Measurements from ENCODE around the gene COA1. TPM values are rescaled to one million over a fixed set of nuclear protein-coding genes. Genes with fewer than 3 reads are reported as not detected.

COA1 gene
- total RNA-seq, 2 donors from 2014 or later = 104 to 144 TPM

GRCh38 chr7:43593010-43593409, 136.3 kb downstream of the COA1 start:
- Mint-ChIP-seq H3K4me3 (no peak overlapping the region), H3K4me1 (peaks cover 7% of the 10 kb centered on the region), H3K27me3 (ENCODE audit: insufficient read depth) (no peaks in the 10 kb centered on the region), H3K9me3 (no peaks in the 10 kb centered on the region), H3K36me3 (ENCODE audit: low read depth) (peaks cover 10% of the 10 kb centered on the region), H3K27ac (no peak overlapping the region)
- H3K9ac ChIP-seq (ENCODE audit: extremely low read depth, low read length, poor library complexity, severe bottlenecking) = no peak overlapping the region
- H3K36me3 ChIP-seq (ENCODE audit: control insufficient read depth, insufficient read depth, low read length) = peaks cover 13% of the 10 kb centered on the region
- no peaks in the 10 kb centered on the region for H3K9me3 ChIP-seq (ENCODE audit: control insufficient read depth, low read length)
- no peak overlapping the region for H3K27ac ChIP-seq (ENCODE audit: low read depth, low read length)
- WGBS, 2 experiments (ENCODE audit: insufficient coverage in 1 of 2, insufficient read length in 1 of 2) = 90 to 100% methylated on average over 1 of the region's 1 CpG
- H3K4me1 ChIP-seq (ENCODE audit: control insufficient read depth, insufficient read depth, low read length) = no peaks in the 10 kb centered on the region
- no peak for TF ChIP-seq CTCF (conservative IDR thresholded peaks at IDR 0.05)
- H3K4me3 ChIP-seq (ENCODE audit: low read length) = no peak overlapping the region
- DNase-seq = no peak
- H3K27me3 ChIP-seq (ENCODE audit: control insufficient read depth, insufficient read depth, low read length, poor library complexity, severe bottlenecking) = no peaks in the 10 kb centered on the region

GRCh38 chr7:43592326-43592725, 137.0 kb downstream of the COA1 start:
- 88% methylated on average over 1 of the region's 3 CpGs; no CpG with 5 or more reads in 1 of the 2 experiments for WGBS, 2 experiments (ENCODE audit: insufficient coverage in 1 of 2, insufficient read length in 1 of 2)
- Mint-ChIP-seq H3K27me3 (ENCODE audit: insufficient read depth) (no peaks in the 10 kb centered on the region), H3K9me3 (no peaks in the 10 kb centered on the region), H3K4me3 (no peak overlapping the region), H3K27ac (no peak overlapping the region), H3K36me3 (ENCODE audit: low read depth) (peaks cover 8% of the 10 kb centered on the region), H3K4me1 (peaks cover 8% of the 10 kb centered on the region)
- no peak for TF ChIP-seq CTCF (conservative IDR thresholded peaks at IDR 0.05)
- Histone ChIP-seq H3K36me3 (ENCODE audit: control insufficient read depth, insufficient read depth, low read length) (peaks cover 8% of the 10 kb centered on the region), H3K27me3 (ENCODE audit: control insufficient read depth, insufficient read depth, low read length, poor library complexity, severe bottlenecking) (no peaks in the 10 kb centered on the region), H3K9ac (ENCODE audit: extremely low read depth, low read length, poor library complexity, severe bottlenecking) (no peak overlapping the region), H3K4me3 (ENCODE audit: low read length) (no peak overlapping the region), H3K4me1 (ENCODE audit: control insufficient read depth, insufficient read depth, low read length) (no peaks in the 10 kb centered on the region), H3K9me3 (ENCODE audit: control insufficient read depth, low read length) (no peaks in the 10 kb centered on the region), H3K27ac (ENCODE audit: low read depth, low read length) (no peak overlapping the region)
- DNase-seq = no peak

DNA sequence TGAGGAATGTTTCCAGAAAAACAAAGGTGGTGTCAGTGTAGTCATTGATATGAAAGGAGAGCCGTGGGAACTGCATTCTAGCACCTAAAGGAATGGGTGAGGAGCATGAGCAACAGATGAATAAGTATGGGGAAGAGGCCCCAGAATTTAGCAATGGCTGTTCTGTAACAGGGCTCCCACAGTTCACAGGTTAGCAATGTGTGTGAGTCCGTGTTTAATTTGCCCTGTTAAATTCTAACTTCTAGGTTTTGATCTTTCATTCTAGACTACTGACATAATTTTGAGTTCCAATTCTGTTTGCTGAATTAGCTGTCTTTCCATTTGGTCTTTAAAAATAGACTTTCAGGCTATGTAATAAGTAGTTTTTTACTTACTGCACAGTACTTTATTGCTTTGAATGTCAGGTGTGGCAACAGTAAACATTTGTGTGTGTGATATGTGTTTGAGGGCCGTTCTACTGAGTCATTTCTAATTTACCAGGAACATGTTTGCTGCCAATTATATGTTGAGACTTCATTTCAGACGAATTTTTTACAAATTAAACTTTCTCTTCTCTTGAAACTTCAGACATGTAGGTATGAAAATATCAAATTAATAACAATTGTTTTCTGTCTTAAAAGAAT, 137.7 kb downstream of the COA1 start:
- Mint-ChIP-seq H3K27ac (no peak overlapping the region), H3K9me3 (no peaks in the 10 kb centered on the region), H3K27me3 (ENCODE audit: insufficient read depth) (no peaks in the 10 kb centered on the region), H3K36me3 (ENCODE audit: low read depth) (peaks cover 6% of the 10 kb centered on the region), H3K4me1 (peaks cover 10% of the 10 kb centered on the region), H3K4me3 (no peak overlapping the region)
- DNase-seq = no peak
- 75 to 78% methylated on average over 2 to 3 of the region's 4 CpGs for WGBS, 2 experiments (ENCODE audit: insufficient coverage in 1 of 2, insufficient read length in 1 of 2)
- H3K27me3 ChIP-seq (ENCODE audit: control insufficient read depth, insufficient read depth, low read length, poor library complexity, severe bottlenecking) = no peaks in the 10 kb centered on the region
- no peak overlapping the region for H3K9ac ChIP-seq (ENCODE audit: extremely low read depth, low read length, poor library complexity, severe bottlenecking)
- no peak overlapping the region for H3K27ac ChIP-seq (ENCODE audit: low read depth, low read length)
- peaks cover 3% of the 10 kb centered on the region for H3K36me3 ChIP-seq (ENCODE audit: control insufficient read depth, insufficient read depth, low read length)
- H3K9me3 ChIP-seq (ENCODE audit: control insufficient read depth, low read length) = no peaks in the 10 kb centered on the region
- H3K4me3 ChIP-seq (ENCODE audit: low read length) = no peak overlapping the region
- TF ChIP-seq CTCF (conservative IDR thresholded peaks at IDR 0.05) = no peak
- no peaks in the 10 kb centered on the region for H3K4me1 ChIP-seq (ENCODE audit: control insufficient read depth, insufficient read depth, low read length)
